ENCODE data around the gene DPF3.

- TF ChIP-seq CTCF (IDR thresholded peaks at IDR 0.05) (no peak), POLR2AphosphoS5 (IDR thresholded peaks at IDR 0.05) (no peak)
Measured at GRCh38 chr14:72577521-72577920, 316.4 kb downstream of the DPF3 start.
